ENCODE data around the gene GPLD1.
"Not testable (repeated sequence)": the region's sequence is repeated elsewhere in the genome, so short reads cannot be mapped to it uniquely, and the experiment has no call there.

The GPLD1 gene

GRCh38 chr6:24410622-24411021 is 78.8 kb downstream of the GPLD1 start:
- no peak for DNase-seq (ENCODE audit: low spot score)

- no peak for DNase-seq (ENCODE audit: low spot score)
These were observed 80.5 kb downstream of the GPLD1 start for GRCh38 chr6:24408719-24409410.

GRCh38 chr6:24405262-24405661 is 84.1 kb downstream of the GPLD1 start:
- DNase-seq (ENCODE audit: low spot score), result no peak

GRCh38 chr6:24403501-24403824 is 85.9 kb downstream of the GPLD1 start:
- DNase-seq (ENCODE audit: low spot score), result no peak

- DNase-seq (ENCODE audit: low spot score), result peak; percentile 87
These were observed 86.5 kb downstream of the GPLD1 start, which contains the start of gene MRS2 for GRCh38 chr6:24402697-24403500. Gene MRS2 (plus strand): TSS chr6:24402936. CDS start chr6:24403047, 111 bp downstream.

- DNase-seq (ENCODE audit: low spot score), result no peak
These were observed 87.9 kb downstream of the GPLD1 start for GRCh38 chr6:24401458-24401857.

GRCh38 chr6:24400045-24401039 is 89.0 kb downstream of the GPLD1 start:
- DNase-seq (ENCODE audit: low spot score), result not testable (repeated sequence)

GRCh38 chr6:24397631-24398030 is 91.7 kb downstream of the GPLD1 start:
- DNase-seq (ENCODE audit: low spot score), result no peak

- DNase-seq (ENCODE audit: low spot score), result no peak
These were observed 92.6 kb downstream of the GPLD1 start for GRCh38 chr6:24396824-24397223.

- peak; percentile 89 for DNase-seq (ENCODE audit: low spot score)
These were observed 94.5 kb downstream of the GPLD1 start for GRCh38 chr6:24394780-24395437.

GRCh38 chr6:24394061-24394779 is 95.2 kb downstream of the GPLD1 start:
- DNase-seq (ENCODE audit: low spot score), result no peak

GRCh38 chr6:24391756-24392405 is 97.5 kb downstream of the GPLD1 start:
- DNase-seq (ENCODE audit: low spot score), result no peak

GRCh38 chr6:24391208-24391607 is 98.2 kb downstream of the GPLD1 start:
- no peak for DNase-seq (ENCODE audit: low spot score)

GRCh38 chr6:24387818-24388217 is 101.6 kb downstream of the GPLD1 start:
- no peak for DNase-seq (ENCODE audit: low spot score)

- no peak for DNase-seq (ENCODE audit: low spot score)
These were observed 103.7 kb downstream of the GPLD1 start for GRCh38 chr6:24385536-24386269.

- DNase-seq (ENCODE audit: low spot score), result not testable (repeated sequence)
These were observed 104.8 kb downstream of the GPLD1 start for GRCh38 chr6:24384369-24385130.

GRCh38 chr6:24382891-24383494 is 106.4 kb downstream of the GPLD1 start:
- not testable (repeated sequence) for DNase-seq (ENCODE audit: low spot score)

GRCh38 chr6:24382220-24382540 is 107.2 kb downstream of the GPLD1 start:
- DNase-seq (ENCODE audit: low spot score), result no peak

Measured in AG08395 (cell line).